GM12878 (cell line): ENCODE results near the gene MAPK1. TPM values are rescaled to one million over a fixed set of nuclear protein-coding genes. Genes with fewer than 3 reads are reported as not detected.

Experiments used
- ASH2L ChIP-seq: fragments of 300-600, 200-600 bp; sonication (generic); IDR thresholded peaks from 2 replicates; pipeline ENCODE4 v1.6.1; 2017; ENCODE audit warnings: low read depth, mild to moderate bottlenecking, borderline replicate concordance
- BHLHE40 ChIP-seq, 2 experiments: fragments of 450-650 bp in 1 of 2; IDR thresholded peaks; 2 replicates each; pipeline ENCODE4 v1.6.1; 2011 to 2017; ENCODE audit warnings: low read depth in 2 of 2, borderline replicate concordance in 1 of 2, improper control_type of control experiment in 1 of 2, low read length in 1 of 2, mild to moderate bottlenecking in 1 of 2
- CUX1 ChIP-seq: IDR thresholded peaks from 2 replicates; pipeline ENCODE4 v1.6.1; 2012; ENCODE audit warnings: improper control_type of control experiment, low read depth, low read length; ENCODE audit not compliant: insufficient replicate concordance
- DPF2 ChIP-seq: fragments of 450-650 bp; IDR thresholded peaks from 2 replicates; pipeline ENCODE4 v1.6.1; 2017; ENCODE audit warnings: mild to moderate bottlenecking
- ELK1 ChIP-seq: IDR thresholded peaks from 2 replicates; pipeline ENCODE4 v1.6.1; 2012; ENCODE audit warnings: low read depth, low read length, improper control_type of control experiment
- FOXK2 ChIP-seq: fragments of 450-650 bp; IDR thresholded peaks from 2 replicates; pipeline ENCODE4 v1.6.1; 2017; ENCODE audit warnings: mild to moderate bottlenecking, moderate library complexity
- IKZF1 ChIP-seq: fragments of 450-650 bp; conservative IDR thresholded peaks from 2 replicates; pipeline ENCODE4 v1.6.1; 2017; ENCODE audit warnings: antibody characterized with exemption, mild to moderate bottlenecking
- JUND ChIP-seq: IDR thresholded peaks from 2 replicates; pipeline ENCODE4 v1.6.1; 2012; ENCODE audit warnings: low read depth, mild to moderate bottlenecking, low read length, improper control_type of control experiment, moderate library complexity
- LARP7 ChIP-seq: fragments of 450-650 bp; IDR thresholded peaks from 2 replicates; pipeline ENCODE4 v1.6.1; 2017; ENCODE audit warnings: mild to moderate bottlenecking
- MEF2A ChIP-seq: IDR thresholded peaks from 2 replicates; pipeline ENCODE4 v1.6.1; 2011; ENCODE audit warnings: low read depth, mild to moderate bottlenecking, low read length, moderate library complexity; ENCODE audit not compliant: insufficient read depth
- MEF2B ChIP-seq: fragments of 450-650 bp; IDR thresholded peaks from 2 replicates; pipeline ENCODE4 v1.6.1; 2018; ENCODE audit warnings: mild to moderate bottlenecking, moderate library complexity; ENCODE audit not compliant: partially characterized antibody, poor library complexity, severe bottlenecking
- MXI1 ChIP-seq: fragments of 150-350 bp; IDR thresholded peaks from 2 replicates; pipeline ENCODE4 v1.6.1; 2011; ENCODE audit warnings: low read depth, mild to moderate bottlenecking, inconsistent platforms, low read length, improper control_type of control experiment
- NFIC ChIP-seq: IDR thresholded peaks from 2 replicates; pipeline ENCODE4 v1.6.1; 2012; ENCODE audit warnings: low read depth, mild to moderate bottlenecking, inconsistent platforms, low read length, moderate library complexity
- POLR2AphosphoS2 ChIP-seq: IDR thresholded peaks from 2 replicates; pipeline ENCODE4 v1.6.1; 2011; ENCODE audit warnings: low read depth, mild to moderate bottlenecking, low read length, improper control_type of control experiment, moderate library complexity
- PRDM15 ChIP-seq: fragments of 450-650 bp; formaldehyde crosslinking; IDR thresholded peaks from 2 replicates; pipeline ENCODE4 v1.4.0; 2020; ENCODE audit warnings: mild to moderate bottlenecking, moderate library complexity
- RELA ChIP-seq: fragments of 450-650 bp; IDR thresholded peaks from 2 replicates; pipeline ENCODE4 v1.8.0; 2014; ENCODE audit warnings: borderline replicate concordance; ENCODE audit not compliant: partially characterized antibody
- TAF1 ChIP-seq: IDR thresholded peaks from 2 replicates; pipeline ENCODE4 v1.6.1; 2011; ENCODE audit warnings: mild to moderate bottlenecking, low read depth, low read length, borderline replicate concordance
- YY1 ChIP-seq: IDR thresholded peaks from 2 replicates; pipeline ENCODE4 v1.6.1; 2011; ENCODE audit warnings: low read depth, mild to moderate bottlenecking, low read length
- ZNF217 ChIP-seq: fragments of 450-650 bp; IDR thresholded peaks from 2 replicates; pipeline ENCODE4 v1.6.1; 2017; ENCODE audit warnings: antibody characterized with exemption, mild to moderate bottlenecking
- polyA plus RNA-seq, 11 experiments: library from polyadenylated mRNA; depleted of rRNA in 4 of 11; unstranded in 6 of 11; stranded (reverse) in 5 of 11; fragments of >200 nt; fragmentation: Nextera tagmentation in 4 of 11; fragmentation: Illumina TruSeq in 1 of 11; extraction: Ambion mirVana in 4 of 11; extraction: Trizol in 1 of 11; gene quantifications; 1 replicate in 1 of 11; 2 replicates in 10 of 11; pipeline versions ENCODE4 v1.2.1 to v1.2.3, GENCODE V29; 2011 to 2016; ENCODE audit warnings: inconsistent platforms in 2 of 11, missing spikeins in 2 of 11, low read depth in 1 of 11
- total RNA-seq, 4 experiments: library from RNA; depleted of rRNA in 3 of 4; stranded (reverse); fragments of >200 nt in 3 of 4; fragmentation: Illumina TruSeq in 1 of 4; extraction: Trizol in 1 of 4; gene quantifications; 2 replicates each; pipeline versions ENCODE4 v1.2.1 to v1.2.3, GENCODE V29; 2013 to 2021
- TF ChIP-seq, protein P1 (sequence below): IDR thresholded peaks from 2 replicates; pipeline ENCODE4 v1.6.1; 2012; ENCODE audit warnings: low read depth, low read length, improper control_type of control experiment

MAPK1 gene
- total and polyA plus RNA-seq, 10 of the 15 experiments (the other 5 are each of a cell fraction or from before 2014, with no cell fraction given), result 7.0 to 123 (median 58.4) TPM

DNA sequence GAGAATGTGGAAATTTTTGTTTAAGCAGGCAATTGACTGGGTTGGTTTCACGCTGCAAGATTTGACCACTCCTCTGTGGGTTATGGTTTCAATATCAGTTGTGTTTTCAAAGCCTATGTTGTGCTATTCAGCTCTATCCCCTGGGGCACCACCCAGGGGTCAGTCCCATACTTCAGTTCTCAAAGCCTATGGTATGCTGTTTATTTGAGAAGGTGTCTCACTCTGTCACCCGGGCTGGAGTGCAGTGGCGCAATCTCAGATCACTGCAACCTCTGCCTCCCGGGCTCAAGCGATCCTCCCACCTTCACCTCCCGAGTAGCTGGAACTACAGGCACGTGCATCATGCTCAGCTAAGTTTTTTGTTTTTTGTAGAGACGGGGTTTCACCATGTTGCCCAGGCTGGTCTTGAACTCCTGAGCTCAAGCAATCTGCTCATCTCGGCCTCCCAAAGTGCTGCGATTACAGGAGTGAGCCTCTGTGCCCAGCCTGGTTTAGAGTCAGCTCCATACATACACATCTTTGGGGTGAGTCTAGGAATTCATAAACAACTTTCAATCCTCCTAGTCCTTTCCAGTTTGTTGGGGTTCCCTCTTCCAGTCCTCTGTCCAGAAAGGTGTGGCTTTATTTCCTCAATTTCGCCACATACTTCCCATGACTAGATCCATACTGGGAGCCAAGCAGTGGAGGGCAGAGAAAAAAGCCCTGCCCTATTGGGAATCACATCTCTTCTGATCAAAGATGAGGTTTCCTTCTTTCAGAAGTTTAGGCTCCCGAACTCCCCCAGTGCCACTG, 35.0 kb upstream of the MAPK1 start (continued):
- TF ChIP-seq YY1 (no peak), DPF2 (0 out of 2 replicates have a peak, but pooled peaks have one; percentile 25), MEF2B (peak; percentile 97), MEF2A (no peak), RELA (no peak), LARP7 (no peak), ASH2L (no peak), FOXK2 (peak; percentile 26; the same call in 1 of the 2 replicates), MXI1 (no peak), NFIC (no peak), PRDM15 (no peak), ELK1 (no peak), CUX1 (peak; percentile 62), POLR2AphosphoS2 (no peak), TAF1 (no peak), JUND (no peak), IKZF1 (peak; percentile 39; the same call in 1 of the 2 replicates), BHLHE40 (IDR thresholded peaks at IDR 0.05; ENCODE audit: borderline replicate concordance in 1 of 2, low read depth in 2 of 2, low read length in 1 of 2) (peak; percentile 38 to 90; a peak in 2 of 4 replicates), ZNF217 (no peak)
- TF ChIP-seq, protein P1, sequence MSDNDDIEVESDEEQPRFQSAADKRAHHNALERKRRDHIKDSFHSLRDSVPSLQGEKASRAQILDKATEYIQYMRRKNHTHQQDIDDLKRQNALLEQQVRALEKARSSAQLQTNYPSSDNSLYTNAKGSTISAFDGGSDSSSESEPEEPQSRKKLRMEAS, result no peak
